Thymus (tissue), 14 donors: ENCODE results near the gene TEX26. TPM values are rescaled to one million over a fixed set of nuclear protein-coding genes. Genes with fewer than 3 reads are reported as not detected.

ENCODE experiments used
- DNase-seq, 9 donors: peaks; one replicate each; pipeline ENCODE4 v3.0.0-alpha.2; 2013; ENCODE audit warnings: low spot score in 9 of 9, low read depth in 6 of 9, missing footprints in 1 of 9
- H3K27ac ChIP-seq, 2 donors: one replicate each; pipeline ENCODE4 v1.5.1; 2013; ENCODE audit warnings: control low read depth in 1 of 2, low read depth in 1 of 2, low read length in 1 of 2, mild to moderate bottlenecking in 1 of 2, moderate library complexity in 1 of 2
- H3K27me3 ChIP-seq, 2 donors: one replicate each; pipeline ENCODE4 v1.5.1; 2013; ENCODE audit warnings: low read length in 1 of 2; ENCODE audit not compliant: control insufficient read depth in 2 of 2, insufficient read depth in 1 of 2
- H3K36me3 ChIP-seq, 2 donors: one replicate each; pipeline ENCODE4 v1.5.1; 2013; ENCODE audit warnings: low read length in 1 of 2, mild to moderate bottlenecking in 1 of 2, moderate library complexity in 1 of 2; ENCODE audit not compliant: control insufficient read depth in 2 of 2, insufficient read depth in 2 of 2
- H3K4me1 ChIP-seq, 2 donors: one replicate each; pipeline ENCODE4 v1.5.1; 2013; ENCODE audit warnings: low read length in 2 of 2; ENCODE audit not compliant: control insufficient read depth in 2 of 2, insufficient read depth in 2 of 2
- H3K4me3 ChIP-seq, 2 donors: one replicate each; pipeline ENCODE4 v1.5.1; 2013; ENCODE audit warnings: low read length in 2 of 2, control low read depth in 1 of 2, mild to moderate bottlenecking in 1 of 2
- H3K9me3 ChIP-seq, 2 donors: one replicate each; pipeline ENCODE4 v1.5.1; 2013; ENCODE audit warnings: low read length in 1 of 2, mild to moderate bottlenecking in 1 of 2; ENCODE audit not compliant: control insufficient read depth in 2 of 2, insufficient read depth in 1 of 2
- WGBS: extraction: QIAGEN DNeasy Blood & Tissue Kit; methylation state at CpG from one replicate; pipeline ENCODE4 v1.1.7; 2013; 5-methylcytosine and 5-hydroxymethylcytosine counted together
- long read RNA-seq, 10 donors: transcript quantifications; one replicate each; lab custom pipeline, GENCODE V29; 2026
- polyA plus RNA-seq: library from polyadenylated mRNA; stranded (reverse); fragments of 200-250 nt; gene quantifications from one replicate; pipeline ENCODE4 v1.2.3, GENCODE V29; 2013
- total RNA-seq: library from RNA; stranded (reverse); fragments of 120-200 nt; gene quantifications from one replicate; pipeline ENCODE4 v1.2.4, GENCODE V29; 2013
- donor health status: healthy.

The TEX26 gene
- total RNA-seq (not detected), polyA plus RNA-seq (0.43 TPM)
- long read RNA-seq, donor 1 = 0 reads
- long read RNA-seq, donor 2 = 0 reads
- long read RNA-seq, donor 3 = 0 reads
- long read RNA-seq, donor 4 = 0 reads
- long read RNA-seq, donor 5, partial matches to known transcripts = 0 of 1 reads
- long read RNA-seq, donor 5, other reads (novel, unspliced or antisense) = 0 of 1 reads
- long read RNA-seq, donor 6 = 0 reads
- long read RNA-seq, donor 7 = 0 reads
- long read RNA-seq, donor 8 = 0 reads
- long read RNA-seq, donor 9 = 0 reads
- long read RNA-seq, donor 10 = 0 reads

GRCh38 chr13:30932481-30933353 is at the start of gene TEX26:
Gene TEX26 (plus strand): TSS chr13:30932656. CDS start chr13:30932716, 60 bp downstream.
- H3K27ac ChIP-seq = no peak within 1 kb of the TSS
- no peaks in the 10 kb centered on the region for H3K9me3 ChIP-seq
- H3K27me3 ChIP-seq = peaks cover 0 to 47% of the 10 kb centered on the region in 2 donors
- no peak for DNase-seq
- WGBS = 59% methylated on average over 32 of the region's 32 CpGs
- H3K36me3 ChIP-seq = no peaks in the 10 kb centered on the region
- no peak within 1 kb of the TSS for H3K4me3 ChIP-seq
- no peaks in the 10 kb centered on the region for H3K4me1 ChIP-seq

- Histone ChIP-seq H3K9me3 (peaks cover 0 to 4% of the 10 kb centered on the region in 2 donors), H3K36me3 (no peaks in the 10 kb centered on the region), H3K4me3 (no peak overlapping the region), H3K27ac (no peak overlapping the region), H3K27me3 (peaks cover 0 to 2% of the 10 kb centered on the region in 2 donors), H3K4me1 (no peaks in the 10 kb centered on the region)
- 87% methylated on average over 13 of the region's 13 CpGs for WGBS
- DNase-seq = no peak
These were observed 49.3 kb upstream of the TEX26 start for GRCh38 chr13:30882996-30883766.

- Histone ChIP-seq H3K36me3 (no peaks in the 10 kb centered on the region), H3K9me3 (peaks cover 0 to 4% of the 10 kb centered on the region in 2 donors), H3K4me3 (no peak overlapping the region), H3K27ac (no peak overlapping the region), H3K4me1 (no peaks in the 10 kb centered on the region), H3K27me3 (peaks cover 0 to 2% of the 10 kb centered on the region in 2 donors)
- DNase-seq = no peak
- whole genome bisulfite sequencing = 95% methylated on average over 5 of the region's 5 CpGs
These were observed 47.9 kb upstream of the TEX26 start for GRCh38 chr13:30884543-30884942.

GRCh38 chr13:30889196-30889690 is 43.2 kb upstream of the TEX26 start:
- H3K4me3 ChIP-seq = no peak overlapping the region
- DNase-seq = no peak
- 92% methylated on average over 3 of the region's 3 CpGs for WGBS
- no peaks in the 10 kb centered on the region for H3K4me1 ChIP-seq
- no peaks in the 10 kb centered on the region for H3K36me3 ChIP-seq
- no peak overlapping the region for H3K27ac ChIP-seq
- H3K9me3 ChIP-seq = peaks cover 0 to 4% of the 10 kb centered on the region in 2 donors
- no peaks in the 10 kb centered on the region for H3K27me3 ChIP-seq

GRCh38 chr13:30892966-30893365 is 39.5 kb upstream of the TEX26 start:
- H3K27ac ChIP-seq = no peak overlapping the region
- H3K9me3 ChIP-seq = no peaks in the 10 kb centered on the region
- no peaks in the 10 kb centered on the region for H3K27me3 ChIP-seq
- WGBS = 69% methylated on average over 6 of the region's 6 CpGs
- no peaks in the 10 kb centered on the region for H3K4me1 ChIP-seq
- no peak for DNase-seq
- no peak overlapping the region for H3K4me3 ChIP-seq
- H3K36me3 ChIP-seq = no peaks in the 10 kb centered on the region

GRCh38 chr13:30895773-30896172 is 36.7 kb upstream of the TEX26 start:
- Histone ChIP-seq H3K36me3 (no peaks in the 10 kb centered on the region), H3K4me1 (no peaks in the 10 kb centered on the region), H3K4me3 (no peak overlapping the region), H3K27ac (no peak overlapping the region), H3K27me3 (peaks cover 0 to 7% of the 10 kb centered on the region in 2 donors), H3K9me3 (no peaks in the 10 kb centered on the region)
- WGBS = 90% methylated on average over 4 of the region's 4 CpGs
- no peak for DNase-seq

GRCh38 chr13:30898070-30898469 is 34.4 kb upstream of the TEX26 start:
- H3K4me3 ChIP-seq = no peak overlapping the region
- no peak overlapping the region for H3K27ac ChIP-seq
- peaks cover 0 to 10% of the 10 kb centered on the region in 2 donors for H3K27me3 ChIP-seq
- no peaks in the 10 kb centered on the region for H3K36me3 ChIP-seq
- no peaks in the 10 kb centered on the region for H3K4me1 ChIP-seq
- H3K9me3 ChIP-seq = no peaks in the 10 kb centered on the region
- no peak for DNase-seq

- DNase-seq = peak in 3 of 9 donors; percentile 3 to 22 (median 5)
- peaks cover 0 to 17% of the 10 kb centered on the region in 2 donors for H3K27me3 ChIP-seq
- WGBS = 67% methylated on average over 7 of the region's 7 CpGs
- H3K36me3 ChIP-seq = no peaks in the 10 kb centered on the region
- no peak overlapping the region for H3K4me3 ChIP-seq
- H3K9me3 ChIP-seq = no peaks in the 10 kb centered on the region
- no peak overlapping the region for H3K27ac ChIP-seq
- H3K4me1 ChIP-seq = no peaks in the 10 kb centered on the region
These were observed 33.7 kb upstream of the TEX26 start for GRCh38 chr13:30898678-30899241.
